Uterus (tissue), 2 donors: ENCODE data around the gene CCDC120.

ENCODE experiments used
- POLR2A ChIP-seq, 2 donors: fragments of 450-650 bp; IDR thresholded peaks; one replicate each; pipeline ENCODE4 v1.6.1; 2016; ENCODE audit warnings: antibody characterized with exemption in 2 of 2, mild to moderate bottlenecking in 1 of 2, moderate library complexity in 1 of 2
- TF ChIP-seq, protein P1 (sequence below), 4 experiments: fragments of 200-600 bp in 2 of 4; fragments of 450-650 bp in 2 of 4; sonication (generic) in 2 of 4; IDR thresholded peaks; one replicate each; pipeline ENCODE4 v1.5.1; 2016 to 2019; ENCODE audit warnings: antibody characterized with exemption in 4 of 4, mild to moderate bottlenecking in 2 of 4, moderate library complexity in 1 of 4

- TF ChIP-seq, protein P1, sequence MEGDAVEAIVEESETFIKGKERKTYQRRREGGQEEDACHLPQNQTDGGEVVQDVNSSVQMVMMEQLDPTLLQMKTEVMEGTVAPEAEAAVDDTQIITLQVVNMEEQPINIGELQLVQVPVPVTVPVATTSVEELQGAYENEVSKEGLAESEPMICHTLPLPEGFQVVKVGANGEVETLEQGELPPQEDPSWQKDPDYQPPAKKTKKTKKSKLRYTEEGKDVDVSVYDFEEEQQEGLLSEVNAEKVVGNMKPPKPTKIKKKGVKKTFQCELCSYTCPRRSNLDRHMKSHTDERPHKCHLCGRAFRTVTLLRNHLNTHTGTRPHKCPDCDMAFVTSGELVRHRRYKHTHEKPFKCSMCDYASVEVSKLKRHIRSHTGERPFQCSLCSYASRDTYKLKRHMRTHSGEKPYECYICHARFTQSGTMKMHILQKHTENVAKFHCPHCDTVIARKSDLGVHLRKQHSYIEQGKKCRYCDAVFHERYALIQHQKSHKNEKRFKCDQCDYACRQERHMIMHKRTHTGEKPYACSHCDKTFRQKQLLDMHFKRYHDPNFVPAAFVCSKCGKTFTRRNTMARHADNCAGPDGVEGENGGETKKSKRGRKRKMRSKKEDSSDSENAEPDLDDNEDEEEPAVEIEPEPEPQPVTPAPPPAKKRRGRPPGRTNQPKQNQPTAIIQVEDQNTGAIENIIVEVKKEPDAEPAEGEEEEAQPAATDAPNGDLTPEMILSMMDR (IDR thresholded peaks at IDR 0.05) = no peak
- no peak for TF ChIP-seq POLR2A (IDR thresholded peaks at IDR 0.05)
Observed at GRCh38 chrX:49058794-49059193, at the start of gene CCDC120.
